CD4-positive, alpha-beta T cell treated with Interleukin-4 for 1 hour (primary cell): ENCODE data around the gene HOXD3.

Experiments used
- DNase-seq, 2 donors: peaks; one replicate each; pipeline ENCODE4 v3.0.0-alpha.2; 2020 to 2022

The HOXD3 gene

GRCh38 chr2:176150584-176151441, 6.3 kb upstream of the HOXD3 start:
- DNase-seq: no peak

DNA sequence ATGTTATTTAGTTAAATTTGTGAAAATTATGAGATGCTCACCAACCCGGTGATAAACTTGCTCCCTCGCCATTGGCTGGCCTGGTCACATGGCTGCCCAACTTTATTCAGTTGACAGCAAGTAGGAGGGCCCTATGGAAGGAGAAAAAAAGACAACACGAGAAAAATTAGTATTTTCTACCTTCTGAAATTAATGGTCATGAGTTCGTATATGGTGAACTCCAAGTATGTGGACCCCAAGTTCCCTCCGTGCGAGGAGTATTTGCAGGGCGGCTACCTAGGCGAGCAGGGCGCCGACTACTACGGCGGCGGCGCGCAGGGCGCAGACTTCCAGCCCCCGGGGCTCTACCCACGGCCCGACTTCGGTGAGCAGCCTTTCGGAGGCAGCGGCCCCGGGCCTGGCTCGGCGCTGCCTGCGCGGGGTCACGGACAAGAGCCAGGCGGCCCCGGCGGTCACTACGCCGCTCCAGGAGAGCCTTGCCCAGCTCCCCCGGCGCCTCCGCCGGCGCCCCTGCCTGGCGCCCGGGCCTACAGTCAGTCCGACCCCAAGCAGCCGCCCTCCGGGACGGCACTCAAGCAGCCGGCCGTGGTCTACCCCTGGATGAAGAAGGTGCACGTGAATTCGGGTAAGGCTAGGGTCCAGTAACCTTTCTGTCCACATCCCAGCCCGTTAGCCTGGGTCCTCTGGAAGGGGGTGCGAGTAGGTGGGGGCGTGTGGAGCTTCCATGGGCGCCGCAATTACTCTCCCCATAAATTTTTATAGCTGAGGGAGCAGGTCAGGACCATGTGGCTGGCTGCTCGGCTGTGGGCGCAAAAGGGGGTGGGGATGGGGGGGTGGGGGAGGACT, 5.4 kb upstream of the HOXD3 start, which contains the start of gene HOXD4:
HOXD4 (plus strand) TSS at position 109 of the 846 bp plus-strand sequence; CDS start at position 193, 84 bp downstream.
- no peak for DNase-seq

- no peak for DNase-seq
Observed at GRCh38 chr2:176152350-176153181, 4.5 kb upstream of the HOXD3 start.

- DNase-seq: no peak
Observed at GRCh38 chr2:176154576-176155252, 2.4 kb upstream of the HOXD3 start.

DNA sequence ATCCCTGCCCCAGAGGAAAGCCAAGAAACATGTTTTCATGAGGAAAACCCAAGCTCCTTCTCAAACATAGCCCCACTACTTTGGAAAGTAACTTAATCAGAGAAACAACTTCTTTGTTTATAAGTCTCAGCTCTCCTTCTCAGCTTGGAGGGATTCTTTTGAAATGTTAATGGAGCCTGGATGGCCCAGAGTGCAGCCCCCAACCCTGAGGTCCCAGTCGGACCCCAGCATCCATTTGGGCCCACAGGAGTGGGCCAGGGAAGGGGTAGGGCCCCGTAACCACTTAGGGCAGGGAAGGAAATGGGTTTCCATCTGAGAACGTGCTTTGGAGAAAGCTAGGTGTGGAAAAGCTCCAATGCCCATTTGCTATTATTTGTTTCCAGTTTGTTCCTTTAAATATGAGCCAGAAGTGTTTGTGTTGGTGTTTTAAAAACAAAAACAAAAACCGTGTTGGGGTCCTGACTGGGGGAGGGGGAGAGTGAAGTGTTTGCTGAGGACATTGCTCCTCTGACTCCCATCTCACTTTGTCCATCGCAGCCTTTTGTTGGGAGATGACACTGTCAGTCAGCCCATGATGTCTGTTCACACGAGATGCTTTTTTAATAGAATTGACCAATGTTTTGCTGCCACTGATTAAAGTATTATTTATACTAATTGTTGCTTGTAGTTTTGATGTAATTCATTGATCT, 1.6 kb upstream of the HOXD3 start:
- DNase-seq: no peak

DNA sequence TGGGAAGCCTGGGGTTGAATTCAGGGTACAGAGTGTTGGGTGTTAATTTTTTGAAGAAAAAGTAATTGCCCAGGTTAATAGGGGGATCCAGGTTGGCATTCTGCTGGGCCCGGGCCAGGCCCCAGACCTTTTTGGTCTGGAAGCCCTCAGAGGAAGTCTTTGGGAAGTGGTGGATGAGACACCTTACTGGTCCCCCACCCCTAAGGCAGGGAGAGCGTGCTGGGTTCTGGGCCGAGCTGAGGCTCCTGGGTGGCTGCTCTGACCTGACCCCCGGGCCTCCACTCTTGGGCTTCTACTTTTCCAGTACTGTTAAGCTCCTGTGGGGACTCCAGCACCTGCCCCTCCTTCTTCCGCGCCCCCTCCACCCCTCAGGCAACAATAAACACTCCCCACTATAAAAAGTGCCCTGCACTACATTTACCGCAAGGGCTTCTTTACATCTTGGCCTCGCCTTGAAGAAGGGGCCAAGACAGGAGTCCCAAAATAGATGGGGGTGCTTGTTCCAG, 753 bp upstream of the HOXD3 start:
- no peak for DNase-seq

GRCh38 chr2:176157499-176158185, 535 bp downstream of the HOXD3 start:
- DNase-seq: no peak

DNA sequence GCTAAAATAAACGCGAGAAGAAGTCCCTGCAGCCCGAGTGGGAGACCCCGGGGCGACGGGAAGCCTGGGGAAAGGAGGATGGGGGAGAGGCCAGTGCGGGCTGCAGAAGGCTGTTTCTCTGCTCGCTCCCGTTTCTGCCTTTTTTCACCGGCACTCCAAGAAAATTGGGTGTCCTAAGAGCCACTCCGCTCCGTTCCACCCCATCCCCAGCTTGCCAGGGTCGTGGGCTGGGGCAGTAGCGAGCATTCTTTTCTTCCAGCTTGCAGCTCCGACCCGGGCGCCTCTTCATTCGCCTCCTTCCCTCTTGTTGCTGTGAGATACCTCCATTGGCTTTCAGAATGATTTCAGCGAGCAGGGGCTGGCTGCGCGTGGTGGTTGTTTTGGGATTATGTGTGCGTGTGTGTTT, 1.1 kb downstream of the HOXD3 start:
- no peak for DNase-seq

DNA sequence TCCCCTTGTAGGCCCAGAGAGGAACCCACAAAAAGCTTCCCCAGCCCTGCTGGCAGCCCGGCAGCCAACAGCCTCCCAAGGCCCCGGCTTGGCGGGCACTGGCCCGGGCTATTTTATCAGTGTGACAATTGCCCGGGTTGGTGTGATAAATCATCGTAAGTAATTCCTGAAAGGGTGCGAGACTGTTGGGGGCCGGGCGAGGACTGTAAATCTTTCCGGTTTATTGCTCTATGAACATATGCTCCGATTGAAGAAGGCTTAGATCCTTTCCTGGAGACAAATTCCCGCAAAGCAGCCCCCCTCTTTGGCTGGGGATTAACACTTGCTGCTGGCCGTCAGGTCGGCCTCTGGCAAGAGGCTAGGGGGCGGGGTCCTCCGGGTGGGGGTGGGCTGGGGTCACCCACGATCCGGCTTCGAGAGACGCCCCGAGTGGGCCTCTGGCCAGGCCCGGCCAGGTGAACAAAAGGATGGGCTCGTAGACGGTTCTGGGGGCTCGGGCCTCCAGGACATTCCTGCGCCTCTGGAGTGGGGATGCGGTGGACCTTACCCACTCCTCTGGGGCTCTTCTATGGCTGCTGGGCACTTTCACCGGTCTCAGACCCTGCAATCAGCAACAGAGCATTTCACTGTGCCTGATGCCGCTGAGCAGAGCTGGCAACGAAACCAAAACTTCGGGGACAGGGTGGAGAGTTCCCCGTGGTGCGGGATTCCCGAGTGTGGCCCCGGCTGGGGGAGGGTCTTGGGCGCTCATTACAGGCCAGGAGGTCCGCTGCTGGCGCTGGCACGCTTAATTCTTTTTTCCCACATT, 2.0 kb downstream of the HOXD3 start:
- no peak for DNase-seq

- DNase-seq: no peak
Observed at GRCh38 chr2:176159663-176160250, 2.6 kb downstream of the HOXD3 start.

DNA sequence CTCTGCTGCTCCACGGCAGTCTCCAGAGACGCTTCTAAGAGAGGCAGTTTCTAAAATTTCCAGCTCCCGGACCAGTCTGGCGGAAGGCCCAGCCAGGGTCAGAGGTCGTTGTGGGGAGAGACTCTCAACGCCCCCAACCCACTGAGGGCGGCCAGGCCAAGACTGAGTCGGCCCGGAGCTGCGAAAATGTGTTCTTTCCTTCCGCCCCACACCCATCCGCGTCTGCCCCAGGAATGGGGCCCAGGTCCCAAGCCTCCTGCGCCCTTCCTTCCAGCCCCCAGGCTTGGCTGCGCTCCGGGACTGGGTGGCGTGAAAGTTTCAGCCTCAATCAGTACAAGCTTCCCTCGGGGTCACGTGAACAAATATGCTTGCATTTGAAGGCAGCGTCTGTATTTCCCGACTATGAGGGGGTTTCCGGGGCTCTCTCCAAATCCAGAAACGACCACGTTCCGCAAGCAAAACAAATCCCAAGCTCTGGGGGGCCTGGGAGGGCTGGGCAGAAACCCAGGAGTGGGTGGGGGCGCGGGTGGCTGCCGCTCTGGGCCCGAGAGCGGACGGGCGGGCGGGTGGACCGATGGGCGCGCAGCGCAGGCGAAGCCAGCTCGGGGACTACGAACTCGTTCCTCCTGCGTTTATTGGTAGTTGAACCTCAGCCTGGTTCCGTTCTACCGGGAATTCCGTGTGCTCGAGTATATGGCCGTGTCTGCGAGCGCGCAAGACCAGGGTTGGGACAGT, 3.3 kb downstream of the HOXD3 start:
- no peak for DNase-seq

- DNase-seq: no peak
Observed at GRCh38 chr2:176160986-176161824, 4.1 kb downstream of the HOXD3 start.

GRCh38 chr2:176161825-176162626, 4.9 kb downstream of the HOXD3 start:
- DNase-seq: no peak

DNA sequence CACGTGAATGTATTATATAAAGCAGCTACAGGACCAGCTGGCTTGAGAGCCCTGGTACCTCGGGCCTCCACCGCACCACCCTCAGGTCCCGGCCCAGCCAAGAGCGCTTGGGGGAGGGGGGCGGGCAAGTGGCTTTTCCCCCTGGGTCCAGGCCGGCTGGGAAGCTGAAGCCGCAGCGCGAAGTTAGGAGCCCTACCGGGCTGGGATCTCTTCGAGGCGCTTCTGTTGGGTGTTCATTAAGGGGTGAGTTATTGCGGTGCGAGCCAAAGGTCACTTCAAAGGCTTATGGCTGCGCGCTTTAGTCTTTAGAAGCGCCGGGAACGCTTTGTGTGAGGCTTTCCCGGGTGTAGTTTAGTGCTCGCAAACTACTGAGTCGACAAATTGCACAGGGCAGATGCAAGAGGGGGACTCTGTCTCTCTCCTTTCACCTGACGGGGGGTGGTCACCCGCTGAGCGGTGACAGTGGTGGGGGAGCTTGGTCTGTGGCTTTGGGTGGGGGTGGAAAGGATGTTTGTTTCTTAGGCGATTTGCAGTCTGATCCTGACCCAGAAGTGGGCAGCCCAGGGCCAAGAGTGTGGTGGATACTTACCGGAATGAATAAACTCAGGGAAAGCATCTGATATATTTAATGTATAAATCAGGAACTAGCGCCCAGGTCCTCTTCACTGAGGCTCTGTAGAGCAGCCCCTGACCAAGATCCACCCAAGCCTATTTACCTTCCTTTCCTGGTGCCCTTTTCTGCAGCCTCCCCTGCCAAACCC, 6.0 kb downstream of the HOXD3 start:
- DNase-seq: no peak

DNA sequence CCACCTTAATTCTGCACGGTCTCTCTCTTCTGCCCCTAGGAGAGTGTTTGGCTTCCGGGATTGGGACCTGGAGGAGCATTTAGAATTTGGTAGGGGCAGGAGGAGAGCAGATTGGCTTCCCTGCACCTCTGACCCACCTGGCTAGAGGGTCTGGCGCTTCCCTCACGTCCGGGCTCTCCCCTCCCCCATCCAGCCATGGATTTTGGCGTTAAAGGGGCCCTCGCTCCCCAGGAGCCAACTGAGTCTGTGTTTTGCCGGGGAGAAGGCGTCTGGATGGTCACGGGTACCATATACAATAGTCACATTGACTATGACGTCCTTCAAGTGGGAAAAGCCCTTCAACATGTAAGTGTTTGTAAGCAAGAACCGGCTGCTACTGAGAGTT, 6.6 kb downstream of the HOXD3 start:
- no peak for DNase-seq

DNA sequence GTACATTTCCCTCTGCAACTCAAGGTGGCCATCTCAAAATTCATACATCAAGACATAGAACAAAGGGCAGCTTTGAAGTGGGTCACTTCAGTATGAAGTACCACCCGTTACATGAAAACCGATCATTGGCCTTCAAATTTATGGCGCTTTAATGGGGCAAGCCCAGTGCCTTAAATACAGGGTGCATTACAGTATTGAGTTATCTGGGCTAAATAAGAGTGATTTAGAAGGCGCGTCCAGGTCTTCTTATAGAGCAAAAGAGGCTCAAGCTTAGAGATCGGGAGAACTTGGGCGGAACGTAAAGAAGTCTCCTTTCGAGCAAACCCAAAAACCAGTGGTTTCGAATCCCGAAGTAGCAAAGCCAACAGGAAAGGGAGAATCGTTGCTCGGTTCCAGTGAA, 7.1 kb downstream of the HOXD3 start:
- DNase-seq: no peak
